ENCODE data around the gene FZD8.

The FZD8 gene

GRCh38 chr10:35600193-35600592 lies 41.9 kb downstream of the FZD8 start:
- DNase-seq: no peak

GRCh38 chr10:35598379-35598778 lies 43.7 kb downstream of the FZD8 start:
- no peak for DNase-seq

DNA sequence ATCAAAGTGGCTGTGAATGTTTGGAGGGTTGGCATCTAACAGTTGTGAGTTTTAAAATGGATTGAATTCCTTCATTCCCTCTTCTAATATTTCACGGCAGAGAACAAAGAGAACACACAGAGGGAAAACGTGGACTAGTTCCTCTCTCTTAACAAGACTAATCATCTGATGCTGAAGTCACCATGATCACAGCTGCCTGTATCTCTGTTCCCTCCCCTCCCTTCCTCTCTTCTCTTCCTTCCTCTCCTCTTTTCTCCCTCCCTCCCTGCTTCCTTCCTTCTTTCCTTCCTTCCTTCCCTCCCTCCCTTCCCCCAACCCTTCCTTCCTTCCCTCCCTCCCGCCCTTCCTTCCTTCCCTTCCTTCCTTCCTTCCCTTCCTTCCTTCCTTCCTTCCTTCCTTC lies 47.0 kb downstream of the FZD8 start:
- no peak for DNase-seq

GRCh38 chr10:35594115-35595079 lies 47.7 kb downstream of the FZD8 start:
- DNase-seq: no peak

GRCh38 chr10:35592441-35592840 lies 49.7 kb downstream of the FZD8 start:
- DNase-seq: no peak

DNA sequence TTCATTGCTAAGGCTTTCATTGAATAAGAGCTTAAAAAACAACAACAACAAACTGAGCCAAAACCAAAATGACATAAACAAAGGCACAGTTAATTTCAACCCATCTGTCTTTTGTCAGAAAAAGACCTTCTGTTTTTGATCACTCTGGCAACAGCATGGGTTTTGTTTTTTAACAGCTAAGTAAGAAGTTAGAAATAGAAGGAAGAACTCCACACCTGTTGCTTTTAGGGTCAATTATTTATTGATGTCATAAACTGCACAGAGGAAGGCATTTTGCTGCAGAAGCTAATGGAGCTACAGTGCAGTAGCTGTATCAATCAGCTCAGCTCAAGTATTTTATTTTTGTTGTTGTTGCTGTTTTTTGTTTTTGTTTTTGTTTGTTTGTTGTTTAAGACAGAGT lies 53.3 kb downstream of the FZD8 start:
- no peak for DNase-seq

Data from activated naive CD4-positive, alpha-beta T cell treated with Interleukin-2 at 50 U/mL for 16 hours (primary cell).